Endometrial microvascular endothelial cells (primary cell): ENCODE measurements around the gene TFEB. TPM values are rescaled to one million over a fixed set of nuclear protein-coding genes. Genes with fewer than 3 reads are reported as not detected.

Source experiments
- in situ Hi-C: cut with HindIII; loops from 2 replicates; pipeline ENCODE4 v1.10.0; 2017; ENCODE audit warnings: low sequenced_read_pairs, low pct_unique_long_range_greater_than_20kb; ENCODE audit errors: inconsistent ontology term
- total RNA-seq: library from RNA; depleted of rRNA; stranded (reverse); fragments of >200 nt; gene quantifications from one replicate; pipeline ENCODE4 v1.2.3, GENCODE V29; 2015; ENCODE audit errors: inconsistent ontology term

Gene TFEB
- total RNA-seq, 1 donor from 2014 or later: 5.9 TPM

DNA sequence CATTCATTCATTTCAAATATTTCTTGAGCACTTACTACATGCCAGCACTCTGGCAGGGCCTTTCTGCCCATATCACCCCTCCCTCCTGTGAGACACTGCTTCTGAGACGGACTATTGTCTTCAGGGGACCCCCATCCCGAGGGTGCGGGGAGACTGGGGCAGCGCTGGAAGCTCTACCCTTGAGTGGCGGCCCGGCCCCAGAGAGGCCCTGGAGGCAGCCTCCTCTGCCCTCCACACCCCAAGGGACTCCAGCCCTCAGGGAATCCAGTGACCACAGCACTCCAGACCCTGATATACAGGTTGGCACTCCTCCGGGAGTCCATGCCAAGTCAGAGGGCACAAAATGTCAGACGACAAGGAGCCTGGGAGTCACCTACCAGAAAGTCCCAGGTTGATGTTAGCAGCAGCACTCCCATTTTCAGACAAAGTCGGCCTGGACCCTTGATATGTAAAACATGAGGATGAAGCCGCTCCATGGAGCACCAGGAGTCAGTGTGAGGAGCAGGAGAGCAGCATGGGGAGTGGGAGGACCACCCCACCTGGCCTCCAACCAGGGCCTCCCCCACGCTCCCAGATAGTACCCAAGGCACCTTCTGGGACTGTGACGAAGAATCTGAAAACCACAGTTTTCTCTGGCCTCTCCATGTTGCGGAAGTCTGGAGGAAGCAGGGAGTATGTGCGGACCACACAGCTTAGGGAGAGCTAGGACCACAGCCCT lies 20.7 kb downstream of the TFEB start:
- in situ Hi-C loops: no loop called here

DNA sequence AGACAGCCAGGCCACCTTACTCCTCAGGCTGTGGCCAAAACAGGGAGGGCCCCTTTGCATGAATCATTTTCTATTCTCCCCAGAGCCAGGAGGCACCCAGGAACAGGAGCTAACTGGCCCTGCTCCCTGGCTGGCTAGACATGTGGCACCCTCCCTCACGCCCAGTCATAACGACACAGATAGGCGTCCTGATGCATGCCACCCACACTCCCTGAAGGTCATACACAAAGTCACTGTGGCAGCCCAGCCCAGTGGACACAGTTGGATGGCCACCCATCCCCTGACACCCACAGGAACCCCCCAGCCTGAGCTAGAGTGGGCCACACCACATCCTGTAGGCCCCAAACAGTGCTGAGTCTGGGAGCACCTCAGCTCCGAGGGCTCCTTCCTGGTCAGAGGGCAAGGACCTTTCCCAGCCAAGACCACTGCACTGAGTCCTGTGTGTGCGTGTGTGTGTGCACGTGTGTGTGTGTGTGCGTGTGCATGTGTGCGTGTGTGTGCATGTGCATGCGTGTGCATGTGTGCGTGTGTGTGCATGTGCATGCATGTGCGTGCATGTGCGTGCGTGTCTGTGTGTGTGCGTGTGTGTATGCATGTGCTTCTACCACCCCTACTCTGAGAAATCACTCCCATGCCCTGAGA lies 21.6 kb downstream of the TFEB start:
- in situ Hi-C loops: no loop called here

GRCh38 chr6:41713159-41713649 lies 22.2 kb downstream of the TFEB start:
- in situ Hi-C loops: no loop called here

DNA sequence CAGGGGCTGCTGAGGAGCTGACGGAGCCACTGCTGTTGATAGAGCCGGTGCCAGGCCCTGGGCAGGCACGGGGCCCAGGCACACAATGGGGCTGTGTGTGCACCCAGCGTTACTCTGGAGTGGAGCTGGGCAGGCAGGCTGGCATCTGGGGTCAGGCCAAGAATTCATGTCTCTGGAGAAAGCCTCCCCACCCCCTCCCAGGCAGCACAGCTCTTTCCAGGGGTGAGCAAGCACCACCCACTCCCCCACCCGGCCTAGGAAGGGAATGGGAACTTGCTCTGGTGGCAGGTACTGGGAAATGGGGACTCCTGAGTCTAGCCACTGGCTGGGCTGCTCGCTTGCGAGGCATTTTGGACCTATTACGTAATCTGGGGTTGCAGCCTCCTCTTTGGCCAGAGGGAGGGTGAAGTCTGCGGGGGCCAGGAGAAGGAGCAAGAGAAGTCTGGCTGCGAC lies 22.7 kb downstream of the TFEB start:
- in situ Hi-C loops: no loop called here

DNA sequence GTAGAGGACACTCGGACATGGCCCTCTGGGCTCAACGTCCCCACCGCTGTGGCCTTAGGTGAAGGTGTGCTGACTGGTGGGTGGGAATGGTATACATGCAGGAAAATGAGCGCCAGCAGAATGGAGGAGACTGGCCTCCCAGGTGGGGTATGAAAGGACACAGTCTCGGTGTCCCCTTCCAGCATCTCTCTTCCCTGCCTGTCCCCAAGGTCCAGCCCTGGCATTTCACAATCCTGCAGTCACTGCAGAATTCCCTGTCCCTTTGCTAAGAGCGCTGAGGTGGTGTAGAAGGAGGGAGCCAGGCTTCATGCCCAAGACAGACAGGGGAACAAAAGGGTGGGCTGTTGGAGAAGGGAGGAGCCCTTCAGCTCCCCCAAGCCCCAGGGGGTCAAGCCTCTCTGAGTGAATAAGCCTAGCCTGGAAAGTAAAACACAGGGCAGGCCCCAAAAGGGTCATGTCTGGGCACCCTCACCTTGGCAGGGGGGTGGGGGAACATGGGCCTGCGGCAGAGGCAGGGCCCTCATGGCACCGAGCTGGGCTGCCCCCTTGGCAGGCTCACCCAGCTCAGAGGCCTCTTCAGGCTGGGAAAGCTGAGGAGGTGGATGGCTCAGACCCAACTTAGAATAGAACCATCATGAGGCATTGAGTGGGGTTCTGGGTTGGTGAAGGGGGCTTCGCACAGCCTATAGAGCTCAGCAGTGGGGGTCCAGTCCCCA lies 23.9 kb downstream of the TFEB start:
- in situ Hi-C loops: no loop called here

DNA sequence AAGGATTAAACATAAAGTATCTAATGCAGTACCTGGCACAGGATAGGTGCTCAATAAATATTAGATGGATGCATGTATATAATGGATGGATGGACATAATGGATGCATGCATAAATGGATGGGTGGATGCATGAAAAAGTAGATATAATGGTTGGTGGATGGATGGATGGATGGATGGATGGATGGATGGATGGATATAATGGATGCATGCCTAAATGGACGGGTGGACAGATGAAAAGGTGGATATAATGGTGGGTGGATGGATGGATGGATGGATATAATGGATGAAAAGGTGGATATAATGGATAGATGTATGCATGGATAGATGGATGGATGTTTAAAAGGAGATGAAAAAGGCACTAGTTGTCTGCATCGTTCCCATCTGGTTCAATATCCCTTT lies 26.0 kb downstream of the TFEB start:
- in situ Hi-C loops: no loop called here

DNA sequence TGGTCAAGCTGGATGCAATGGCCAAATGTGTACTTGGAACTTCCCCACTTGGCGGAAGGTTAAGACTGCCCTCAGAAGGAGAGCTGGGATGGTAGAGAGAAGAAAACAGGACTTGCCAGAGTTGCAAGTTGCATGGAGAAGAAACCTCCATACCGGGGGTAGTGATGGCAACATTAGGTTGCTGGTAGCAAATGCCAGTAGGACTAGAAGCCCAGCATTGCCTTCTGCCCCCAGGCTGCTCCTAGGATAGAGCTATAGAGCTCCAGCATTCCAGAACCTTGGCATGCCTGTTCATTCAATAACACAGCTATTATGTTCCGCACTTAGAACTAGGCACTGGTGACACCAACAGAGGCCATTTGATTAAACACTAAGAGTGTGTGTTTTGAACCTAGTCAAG lies 26.6 kb downstream of the TFEB start:
- in situ Hi-C loops: no loop called here

DNA sequence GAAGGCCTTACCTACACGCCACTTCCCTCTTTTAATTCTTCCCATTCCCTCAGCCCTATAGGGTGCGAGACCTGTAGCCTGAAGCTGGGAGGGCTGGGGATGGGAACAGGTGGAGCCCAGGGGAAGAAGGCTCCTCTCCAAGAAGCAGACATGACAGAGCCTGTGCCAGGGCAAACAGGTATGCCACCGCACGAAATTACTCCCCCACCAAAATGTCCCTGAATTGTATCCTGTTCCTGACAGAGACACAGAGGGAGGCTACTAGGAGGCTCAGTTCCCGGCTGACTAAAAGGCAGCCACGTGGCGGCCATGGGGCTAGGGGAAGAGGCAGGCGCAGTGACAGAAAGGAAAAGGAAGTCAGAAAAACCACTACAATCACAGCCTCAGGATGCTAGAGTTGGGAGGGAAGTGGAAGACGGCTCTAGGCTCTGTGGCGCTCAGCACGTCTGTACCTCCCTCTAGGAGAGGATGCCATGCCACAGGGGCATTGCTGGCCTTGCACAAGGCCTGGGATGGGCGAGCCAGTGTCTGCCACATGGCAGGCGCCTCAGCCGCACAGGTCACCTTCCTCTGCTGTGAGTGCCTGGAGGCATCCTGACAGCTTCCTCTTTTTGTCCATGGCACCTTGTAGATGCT lies 27.7 kb downstream of the TFEB start:
- in situ Hi-C loops: no loop called here

DNA sequence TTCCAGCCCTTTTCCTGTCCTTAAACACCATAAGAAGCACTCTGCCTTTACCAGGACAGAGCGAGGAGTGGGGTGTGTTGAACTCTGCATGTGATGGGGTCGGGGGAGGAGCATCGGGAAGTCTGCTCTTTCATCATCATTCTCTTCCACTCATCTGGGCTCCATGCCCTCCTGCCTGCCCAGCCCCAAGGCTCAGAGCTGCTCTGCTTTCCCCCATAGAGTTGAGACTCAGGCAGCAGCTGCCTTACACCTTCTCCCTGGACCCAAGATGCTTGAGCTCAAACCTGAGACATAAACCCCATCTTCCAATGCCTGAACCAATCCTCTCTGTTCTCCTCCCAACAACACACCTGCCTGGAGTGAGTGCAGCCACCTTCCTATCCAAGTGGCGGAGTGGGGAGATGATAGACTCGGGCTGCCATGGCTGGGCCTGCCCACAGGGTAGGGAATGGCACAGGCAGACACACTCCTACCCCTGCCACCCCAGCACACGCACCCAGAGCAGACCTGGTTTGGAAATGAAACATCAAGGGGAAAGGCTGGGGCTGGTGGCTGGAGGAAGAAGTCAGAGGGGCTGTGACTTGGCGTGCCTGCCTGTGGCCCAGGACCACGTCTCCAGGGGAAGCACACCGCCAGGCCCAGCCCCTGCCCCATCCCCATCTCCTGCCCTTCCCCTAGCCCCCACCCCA lies 28.4 kb downstream of the TFEB start:
- in situ Hi-C loops: no loop called here

DNA sequence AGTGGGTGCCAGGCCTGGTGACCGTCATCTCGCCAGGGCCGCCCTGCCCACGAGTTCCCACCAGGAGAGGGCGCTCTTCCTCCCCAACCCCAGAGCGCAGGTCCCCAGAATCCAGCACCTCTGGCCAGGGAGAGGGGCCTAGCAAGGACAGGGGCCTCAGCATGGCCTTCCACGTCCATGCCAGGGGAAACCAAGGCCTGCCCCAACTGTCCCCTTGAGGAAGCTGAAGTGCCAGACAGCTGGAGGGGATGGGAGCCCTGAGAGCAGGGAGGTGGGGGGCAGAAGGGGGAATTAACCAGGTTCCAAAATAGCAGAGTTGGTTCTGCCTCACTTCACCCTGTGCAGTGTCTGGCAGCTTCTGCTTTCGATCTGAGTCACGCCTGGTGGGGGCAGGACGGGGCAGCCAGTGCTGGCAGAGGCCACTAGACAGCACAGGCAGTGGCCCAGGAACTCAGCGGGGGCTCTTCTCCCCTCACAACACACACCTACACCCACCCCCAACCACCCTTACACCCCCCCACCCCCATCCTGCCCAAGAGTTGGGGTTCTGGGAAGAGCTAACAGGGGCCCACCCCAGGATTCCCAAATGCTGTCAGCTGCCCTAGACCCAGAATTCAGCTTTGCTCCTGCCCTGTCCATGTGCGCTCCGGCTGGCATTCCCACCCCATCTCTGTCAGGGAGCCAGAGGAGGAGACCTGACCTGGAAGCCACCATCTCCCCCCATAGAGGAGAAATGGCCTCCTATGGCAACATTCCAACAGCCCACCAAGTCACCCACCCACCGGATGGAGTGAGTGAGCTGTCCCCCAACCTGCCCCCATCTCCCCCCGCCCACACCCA lies 29.2 kb downstream of the TFEB start:
- in situ Hi-C loops: no loop called here

DNA sequence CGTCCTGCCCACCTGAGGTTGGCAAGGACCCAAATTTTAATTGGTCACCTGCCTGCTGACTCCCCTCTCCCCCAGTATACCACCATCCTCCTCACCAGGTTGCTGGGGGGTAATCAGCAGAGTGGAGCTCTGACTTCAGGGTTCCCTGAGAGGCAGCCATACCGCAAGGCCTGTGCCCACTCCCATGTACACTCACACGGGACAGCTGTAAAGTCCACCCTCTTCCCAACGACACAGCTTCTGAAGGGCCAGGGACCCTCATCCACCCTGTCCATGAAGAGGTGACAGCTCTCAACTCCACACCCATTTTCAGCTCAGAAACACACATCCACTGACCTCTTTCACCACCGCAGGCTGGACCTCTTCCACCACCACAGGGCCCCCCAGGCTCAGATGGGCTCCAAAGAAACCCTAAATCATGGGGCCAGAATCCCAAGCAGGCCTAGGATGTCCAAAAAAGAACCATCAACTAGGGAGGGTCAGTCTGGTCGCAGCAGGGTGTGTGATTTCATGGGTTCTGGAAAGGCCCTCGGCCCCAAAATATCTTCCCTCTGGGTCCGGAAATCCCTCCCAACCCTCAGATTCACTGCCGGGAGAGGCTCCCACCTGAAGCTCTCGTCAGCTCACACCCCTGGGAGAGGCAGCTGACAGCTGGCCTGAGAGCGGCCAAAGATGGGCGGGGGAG lies 30.0 kb downstream of the TFEB start:
- in situ Hi-C loops: no loop called here

DNA sequence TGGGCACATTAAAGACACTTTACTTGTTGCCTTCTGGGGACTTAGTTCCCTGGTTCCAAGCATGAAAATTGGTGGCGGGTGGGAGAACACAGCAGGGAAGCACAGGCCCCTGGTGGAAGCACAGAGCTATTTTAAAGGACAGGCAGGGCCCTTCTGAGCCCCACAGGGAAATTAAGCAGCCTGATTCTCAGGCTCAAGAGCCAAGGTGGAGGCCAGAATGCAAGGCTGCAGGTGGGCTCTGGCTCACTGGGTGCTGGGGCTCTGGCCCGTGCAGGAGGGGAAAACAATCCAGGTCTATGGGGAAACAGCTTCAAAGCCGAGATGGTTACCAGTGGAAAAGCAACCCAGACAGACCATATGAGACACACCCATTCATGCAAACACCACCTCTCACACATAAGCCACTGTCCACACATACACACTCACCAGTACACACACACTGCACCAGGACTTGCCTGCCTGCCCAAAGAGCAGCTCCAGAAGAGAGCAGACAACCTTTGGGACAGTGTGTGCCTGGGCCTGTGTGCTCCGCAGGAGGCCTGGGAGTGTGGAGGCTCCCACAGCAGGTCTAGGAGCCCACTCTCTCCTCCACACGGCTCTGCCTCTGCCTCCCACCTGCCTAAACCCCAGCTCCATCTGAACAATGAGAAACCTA lies 30.6 kb downstream of the TFEB start:
- in situ Hi-C loops: no loop called here

DNA sequence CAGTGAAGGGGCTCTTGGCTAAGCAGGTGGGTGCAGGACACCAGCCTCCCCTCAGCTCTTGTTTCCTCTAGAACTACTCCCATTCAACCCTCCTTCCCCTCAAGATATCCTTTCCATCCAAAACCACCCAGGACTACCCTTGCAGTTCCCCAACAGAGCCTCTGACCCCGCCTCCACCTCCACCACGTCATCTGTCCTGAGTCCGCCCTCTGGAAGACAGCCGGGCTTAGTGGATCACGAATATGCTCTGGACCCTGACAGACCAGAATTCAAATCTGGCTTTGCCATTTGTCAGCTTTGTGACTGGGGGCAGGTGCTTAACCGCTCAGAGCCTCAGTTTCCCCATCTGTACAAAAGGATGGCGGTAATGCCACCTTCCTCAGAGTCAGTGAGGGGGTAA lies 31.4 kb downstream of the TFEB start:
- in situ Hi-C loops: no loop called here

- in situ Hi-C loops: no loop called here
Measured at GRCh38 chr6:41702771-41703494, 32.5 kb downstream of the TFEB start.

DNA sequence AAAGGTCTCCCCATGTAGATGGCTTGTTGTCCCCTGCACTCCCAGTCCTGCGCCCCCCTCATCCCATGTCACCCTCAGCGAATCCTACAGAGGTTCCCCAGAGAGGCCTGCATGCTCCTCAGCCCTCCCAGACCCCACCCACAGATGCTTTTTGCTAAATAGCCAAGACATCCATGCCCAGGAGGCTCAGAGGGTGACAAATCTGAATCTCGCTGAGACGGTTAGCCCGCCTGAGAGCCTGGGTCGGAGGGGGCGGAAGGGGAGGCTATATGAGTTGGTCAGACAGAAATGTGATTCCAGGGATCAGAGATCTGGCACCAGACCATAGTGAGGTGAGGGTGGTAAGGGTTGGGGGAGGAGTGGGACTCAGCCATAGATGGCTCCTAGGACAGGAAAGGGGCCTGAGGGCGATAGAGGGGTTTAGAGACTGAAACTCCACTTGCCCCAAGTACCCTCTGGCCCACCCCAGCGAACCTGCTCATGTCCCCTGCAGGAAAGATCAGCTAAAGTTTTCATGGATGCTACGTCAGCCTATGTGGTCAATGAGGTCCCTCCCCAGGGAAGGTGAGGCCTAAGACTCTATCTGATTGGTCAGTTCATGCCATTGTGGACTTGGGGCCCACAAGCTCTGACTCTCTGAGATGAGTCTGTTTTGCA lies 33.2 kb downstream of the TFEB start:
- in situ Hi-C loops: no loop called here
